ENCODE data around the gene APBB2. TPM values are rescaled to one million over a fixed set of nuclear protein-coding genes. Genes with fewer than 3 reads are reported as not detected.

APBB2 gene
- total and polyA plus RNA-seq, 2 of the 4 experiments (the other 2 are of a cell fraction), result 47.9 to 75.5 TPM

GRCh38 chr4:40878548-40879055 lies 335.7 kb downstream of the APBB2 start:
- Histone ChIP-seq H2BK15ac (ENCODE audit: low read depth, low read length) (no peak overlapping the region), H2BK5ac (ENCODE audit: low read depth, low read length, poor library complexity, severe bottlenecking) (no peak overlapping the region), H3K14ac (replicated peaks; ENCODE audit: low read depth, low read length) (no peak overlapping the region), H3K23ac (ENCODE audit: low read depth, low read length) (no peak overlapping the region), H3K18ac (ENCODE audit: low read depth, low read length) (no peak overlapping the region), H2AFZ (replicated peaks; ENCODE audit: low read length, poor library complexity) (no peak overlapping the region), H3K27ac (ENCODE audit: insufficient read depth, low read length) (no peak overlapping the region), H3K56ac (ENCODE audit: extremely low read depth, insufficient read depth, low read length) (no peak overlapping the region), H2BK120ac (ENCODE audit: low read depth, low read length) (no peak overlapping the region), H3K4me1 (ENCODE audit: control insufficient read depth, insufficient read depth, low read length) (no peaks in the 10 kb centered on the region), H4K8ac (ENCODE audit: low read depth in 2 of 2, low read length in 2 of 2) (no peak overlapping the region), H2AK9ac (replicated peaks; ENCODE audit: low read depth, low read length, poor library complexity) (no peak overlapping the region), H4K20me1 (ENCODE audit: insufficient read depth, low read length) (no peaks in the 10 kb centered on the region), H3K79me1 (ENCODE audit: low read depth in 1 of 2, low read length in 2 of 2) (no peaks in the 10 kb centered on the region; a peak in 1 of 4 replicates), H3K36me3 (ENCODE audit: control insufficient read depth, insufficient read depth, low read length) (peaks cover 12% of the 10 kb centered on the region), H3K9me1 (ENCODE audit: insufficient read depth, low read length) (peaks cover 5% of the 10 kb centered on the region; the same call in 1 of the 2 replicates), H4K91ac (ENCODE audit: insufficient read depth, low read depth, low read length) (no peak overlapping the region), H3K9me3 (ENCODE audit: control insufficient read depth, insufficient read depth, low read length) (no peaks in the 10 kb centered on the region), H4K5ac (ENCODE audit: low read depth, low read length) (no peak overlapping the region), H3K9ac (ENCODE audit: low read depth, low read length) (no peak overlapping the region), H2AK5ac (ENCODE audit: low read depth, low read length) (no peak overlapping the region), H3K27me3 (ENCODE audit: control insufficient read depth, insufficient read depth, low read length) (no peaks in the 10 kb centered on the region), H3K4me3 (ENCODE audit: insufficient read depth, low read depth, low read length) (no peak overlapping the region), H3K4me2 (ENCODE audit: low read depth, low read length) (no peak overlapping the region), H2BK20ac (ENCODE audit: low read depth, low read length) (no peak overlapping the region), H3K4ac (ENCODE audit: low read depth, low read length) (no peak overlapping the region)
- in situ Hi-C loops (cut with MboI; ENCODE audit: low sequenced_read_pairs) (no loop called here), dilution Hi-C loops (cut with HindIII; ENCODE audit: low sequenced_read_pairs, unreplicated experiment) (no loop called here), intact Hi-C loops (cut with micrococcal nuclease) (no loop called here)
- ATAC-seq (ENCODE audit: low read depth) (no peak), DNase-seq (no peak)
- POLR2A ChIA-PET (ENCODE audit: unreplicated experiment), result no interaction called here
- no CpG with 5 or more reads among the region's 6 CpGs for WGBS, 2 experiments (ENCODE audit: extremely low coverage in 2 of 2, insufficient read length in 1 of 2)
- TF ChIP-seq CTCF (conservative IDR thresholded peaks at IDR 0.05; ENCODE audit: low read depth, low read length) (no peak), RAD21 (IDR thresholded peaks at IDR 0.05; ENCODE audit: low read length) (no peak), CEBPB (IDR thresholded peaks at IDR 0.05; ENCODE audit: low read depth, low read length) (no peak), MAZ (IDR thresholded peaks at IDR 0.05; ENCODE audit: borderline replicate concordance, low read depth, low read length) (no peak), FOS (IDR thresholded peaks at IDR 0.05; ENCODE audit: low read depth, low read length) (no peak), USF2 (IDR thresholded peaks at IDR 0.05; ENCODE audit: low read depth, low read length) (no peak), RFX5 (IDR thresholded peaks at IDR 0.05; ENCODE audit: low read depth, low read length) (no peak), MXI1 (IDR thresholded peaks at IDR 0.05; ENCODE audit: borderline replicate concordance, low read depth, low read length) (no peak), BHLHE40 (IDR thresholded peaks at IDR 0.05; ENCODE audit: low read depth, low read length) (no peak)
- BruUV-seq (replicated peaks), result no TSS peak
- CTCF ChIA-PET, result no interaction called here

All from IMR-90 (cell line).